ENCODE results near the gene ALOX15B.

DNA sequence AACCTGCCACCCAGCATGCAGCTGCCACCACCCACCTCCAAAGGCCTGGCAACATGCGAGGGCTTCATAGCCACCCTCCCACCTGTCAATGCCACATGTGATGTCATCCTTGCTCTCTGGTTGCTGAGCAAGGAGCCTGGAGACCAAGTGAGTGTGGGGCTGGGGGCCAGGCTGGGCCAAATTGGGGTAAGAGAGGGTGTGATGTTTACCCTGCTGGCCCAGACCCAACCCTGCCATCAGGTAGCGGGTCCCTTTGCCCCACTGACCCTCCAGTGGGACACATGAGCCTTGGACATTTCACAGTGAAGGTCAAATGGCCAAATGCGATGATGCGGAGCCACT is 8.9 kb downstream of the ALOX15B start:
- TF ChIP-seq, protein P1, sequence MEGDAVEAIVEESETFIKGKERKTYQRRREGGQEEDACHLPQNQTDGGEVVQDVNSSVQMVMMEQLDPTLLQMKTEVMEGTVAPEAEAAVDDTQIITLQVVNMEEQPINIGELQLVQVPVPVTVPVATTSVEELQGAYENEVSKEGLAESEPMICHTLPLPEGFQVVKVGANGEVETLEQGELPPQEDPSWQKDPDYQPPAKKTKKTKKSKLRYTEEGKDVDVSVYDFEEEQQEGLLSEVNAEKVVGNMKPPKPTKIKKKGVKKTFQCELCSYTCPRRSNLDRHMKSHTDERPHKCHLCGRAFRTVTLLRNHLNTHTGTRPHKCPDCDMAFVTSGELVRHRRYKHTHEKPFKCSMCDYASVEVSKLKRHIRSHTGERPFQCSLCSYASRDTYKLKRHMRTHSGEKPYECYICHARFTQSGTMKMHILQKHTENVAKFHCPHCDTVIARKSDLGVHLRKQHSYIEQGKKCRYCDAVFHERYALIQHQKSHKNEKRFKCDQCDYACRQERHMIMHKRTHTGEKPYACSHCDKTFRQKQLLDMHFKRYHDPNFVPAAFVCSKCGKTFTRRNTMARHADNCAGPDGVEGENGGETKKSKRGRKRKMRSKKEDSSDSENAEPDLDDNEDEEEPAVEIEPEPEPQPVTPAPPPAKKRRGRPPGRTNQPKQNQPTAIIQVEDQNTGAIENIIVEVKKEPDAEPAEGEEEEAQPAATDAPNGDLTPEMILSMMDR (IDR thresholded peaks at IDR 0.05) = no peak
- TF ChIP-seq POLR2AphosphoS5 (IDR thresholded peaks at IDR 0.05) (no peak), POLR2A (IDR thresholded peaks at IDR 0.05) (no peak)

Measured in prostate gland (tissue), 2 donors.